GM23248 (cell line): Measurements from ENCODE around the gene SLC26A6.

ENCODE experiments used
- EZH2 ChIP-seq: fragments of 200-600 bp; sonication (generic); IDR thresholded peaks from 2 replicates; pipeline ENCODE4 v1.6.1; 2018; ENCODE audit warnings: antibody characterized with exemption, mild to moderate bottlenecking; ENCODE audit not compliant: insufficient read depth, poor library complexity, severe bottlenecking
- EZH2phosphoT487 ChIP-seq: fragments of 200-600 bp; sonication (generic); IDR thresholded peaks from 2 replicates; pipeline ENCODE4 v1.6.1; 2018; ENCODE audit warnings: antibody characterized with exemption, moderate library complexity, mild to moderate bottlenecking, low read depth; ENCODE audit not compliant: insufficient read depth

- TF ChIP-seq EZH2, result no peak
- no peak for TF ChIP-seq EZH2phosphoT487
Observed at GRCh38 chr3:48628277-48629017, 6.8 kb downstream of the SLC26A6 start.
